ENCODE measurements around the gene RASSF1. TPM values are rescaled to one million over a fixed set of nuclear protein-coding genes. Genes with fewer than 3 reads are reported as not detected.

Gene RASSF1
- total and polyA plus RNA-seq, 2 of the 13 experiments (the other 11 are each of a cell fraction or from before 2014, with no cell fraction given): 10.2 to 27.5 TPM

DNA sequence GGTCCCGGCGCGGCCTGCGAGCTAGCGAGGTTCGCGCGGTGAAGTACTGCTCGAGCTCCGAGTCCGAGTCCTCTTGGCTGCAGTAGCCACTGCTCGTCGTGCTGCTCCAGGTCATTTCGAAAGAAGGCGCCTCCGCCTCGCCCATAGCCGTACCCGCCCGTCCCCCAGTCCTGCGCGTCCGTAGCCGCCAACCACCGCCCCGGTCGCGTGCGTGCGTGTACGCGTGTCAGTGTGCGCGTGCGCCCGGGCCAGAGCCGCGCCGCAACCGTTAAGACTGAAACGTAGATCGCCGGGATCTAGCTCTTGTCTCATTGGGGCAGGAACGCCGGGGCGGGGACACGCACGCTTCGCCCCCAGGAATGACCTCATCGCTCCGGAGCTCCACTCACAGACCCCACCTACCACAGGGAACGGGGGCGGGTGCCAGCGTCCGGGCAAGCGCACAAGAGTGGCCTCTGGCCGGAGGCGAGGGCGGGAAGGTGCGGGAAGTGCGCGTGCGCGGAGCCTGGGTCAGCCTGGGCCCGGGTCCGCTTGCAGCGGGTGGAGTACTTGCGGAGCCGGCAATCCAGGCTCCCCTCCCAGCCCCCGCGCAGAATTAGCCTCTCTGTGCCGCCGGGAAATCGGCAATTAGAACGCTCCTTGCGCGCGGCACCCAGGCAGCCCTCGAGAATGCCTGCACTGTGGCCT lies 3.3 kb downstream of the RASSF1 start (continued):
- TF ChIP-seq, protein P1, sequence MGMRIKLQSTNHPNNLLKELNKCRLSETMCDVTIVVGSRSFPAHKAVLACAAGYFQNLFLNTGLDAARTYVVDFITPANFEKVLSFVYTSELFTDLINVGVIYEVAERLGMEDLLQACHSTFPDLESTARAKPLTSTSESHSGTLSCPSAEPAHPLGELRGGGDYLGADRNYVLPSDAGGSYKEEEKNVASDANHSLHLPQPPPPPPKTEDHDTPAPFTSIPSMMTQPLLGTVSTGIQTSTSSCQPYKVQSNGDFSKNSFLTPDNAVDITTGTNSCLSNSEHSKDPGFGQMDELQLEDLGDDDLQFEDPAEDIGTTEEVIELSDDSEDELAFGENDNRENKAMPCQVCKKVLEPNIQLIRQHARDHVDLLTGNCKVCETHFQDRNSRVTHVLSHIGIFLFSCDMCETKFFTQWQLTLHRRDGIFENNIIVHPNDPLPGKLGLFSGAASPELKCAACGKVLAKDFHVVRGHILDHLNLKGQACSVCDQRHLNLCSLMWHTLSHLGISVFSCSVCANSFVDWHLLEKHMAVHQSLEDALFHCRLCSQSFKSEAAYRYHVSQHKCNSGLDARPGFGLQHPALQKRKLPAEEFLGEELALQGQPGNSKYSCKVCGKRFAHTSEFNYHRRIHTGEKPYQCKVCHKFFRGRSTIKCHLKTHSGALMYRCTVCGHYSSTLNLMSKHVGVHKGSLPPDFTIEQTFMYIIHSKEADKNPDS (CRISPR knock-in tag; IDR thresholded peaks at IDR 0.05): peak; percentile 80; the same call in 1 of the 2 replicates
- TF ChIP-seq ZNF30 (CRISPR knock-in tag; IDR thresholded peaks at IDR 0.05) (peak; percentile 52; the same call in 1 of the 2 replicates), CSRNP1 (CRISPR knock-in tag; IDR thresholded peaks at IDR 0.05) (peak; percentile 84), TCF12 (IDR thresholded peaks at IDR 0.05) (no peak), TCF12 (CRISPR knock-in tag; IDR thresholded peaks at IDR 0.05) (0 out of 2 replicates have a peak, but pooled peaks have one; percentile 71), SNAPC2 (CRISPR knock-in tag; IDR thresholded peaks at IDR 0.05) (peak; percentile 72; the same call in 1 of the 2 replicates), HNRNPUL1 (IDR thresholded peaks at IDR 0.05; ENCODE audit: low read depth, low read length) (0 out of 2 replicates have a peak, but pooled peaks have one; percentile 42), ZSCAN30 (CRISPR knock-in tag; IDR thresholded peaks at IDR 0.05) (no peak), ZNF136 (CRISPR knock-in tag; IDR thresholded peaks at IDR 0.05; ENCODE audit: low read depth) (peak; percentile 62; the same call in 1 of the 2 replicates), GMEB2 (CRISPR knock-in tag; IDR thresholded peaks at IDR 0.05; ENCODE audit: low read depth) (peak; percentile 86), ZNF552 (CRISPR knock-in tag; IDR thresholded peaks at IDR 0.05; ENCODE audit: borderline replicate concordance) (peak; percentile 60; the same call in 1 of the 2 replicates), ATF5 (CRISPR knock-in tag; IDR thresholded peaks at IDR 0.05; ENCODE audit: low read depth) (no peak), ZNF34 (CRISPR knock-in tag; IDR thresholded peaks at IDR 0.05; ENCODE audit: borderline replicate concordance) (0 out of 2 replicates have a peak, but pooled peaks have one; percentile 66)
- TF ChIP-seq, protein P2, sequence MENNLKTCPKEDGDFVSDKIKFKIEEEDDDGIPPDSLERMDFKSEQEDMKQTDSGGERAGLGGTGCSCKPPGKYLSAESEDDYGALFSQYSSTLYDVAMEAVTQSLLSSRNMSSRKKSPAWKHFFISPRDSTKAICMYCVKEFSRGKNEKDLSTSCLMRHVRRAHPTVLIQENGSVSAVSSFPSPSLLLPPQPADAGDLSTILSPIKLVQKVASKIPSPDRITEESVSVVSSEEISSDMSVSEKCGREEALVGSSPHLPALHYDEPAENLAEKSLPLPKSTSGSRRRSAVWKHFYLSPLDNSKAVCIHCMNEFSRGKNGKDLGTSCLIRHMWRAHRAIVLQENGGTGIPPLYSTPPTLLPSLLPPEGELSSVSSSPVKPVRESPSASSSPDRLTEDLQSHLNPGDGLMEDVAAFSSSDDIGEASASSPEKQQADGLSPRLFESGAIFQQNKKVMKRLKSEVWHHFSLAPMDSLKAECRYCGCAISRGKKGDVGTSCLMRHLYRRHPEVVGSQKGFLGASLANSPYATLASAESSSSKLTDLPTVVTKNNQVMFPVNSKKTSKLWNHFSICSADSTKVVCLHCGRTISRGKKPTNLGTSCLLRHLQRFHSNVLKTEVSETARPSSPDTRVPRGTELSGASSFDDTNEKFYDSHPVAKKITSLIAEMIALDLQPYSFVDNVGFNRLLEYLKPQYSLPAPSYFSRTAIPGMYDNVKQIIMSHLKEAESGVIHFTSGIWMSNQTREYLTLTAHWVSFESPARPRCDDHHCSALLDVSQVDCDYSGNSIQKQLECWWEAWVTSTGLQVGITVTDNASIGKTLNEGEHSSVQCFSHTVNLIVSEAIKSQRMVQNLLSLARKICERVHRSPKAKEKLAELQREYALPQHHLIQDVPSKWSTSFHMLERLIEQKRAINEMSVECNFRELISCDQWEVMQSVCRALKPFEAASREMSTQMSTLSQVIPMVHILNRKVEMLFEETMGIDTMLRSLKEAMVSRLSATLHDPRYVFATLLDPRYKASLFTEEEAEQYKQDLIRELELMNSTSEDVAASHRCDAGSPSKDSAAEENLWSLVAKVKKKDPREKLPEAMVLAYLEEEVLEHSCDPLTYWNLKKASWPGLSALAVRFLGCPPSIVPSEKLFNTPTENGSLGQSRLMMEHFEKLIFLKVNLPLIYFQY (CRISPR knock-in tag; IDR thresholded peaks at IDR 0.05; ENCODE audit: borderline replicate concordance): peak; percentile 14; the same call in 1 of the 2 replicates
- TF ChIP-seq, protein P3, sequence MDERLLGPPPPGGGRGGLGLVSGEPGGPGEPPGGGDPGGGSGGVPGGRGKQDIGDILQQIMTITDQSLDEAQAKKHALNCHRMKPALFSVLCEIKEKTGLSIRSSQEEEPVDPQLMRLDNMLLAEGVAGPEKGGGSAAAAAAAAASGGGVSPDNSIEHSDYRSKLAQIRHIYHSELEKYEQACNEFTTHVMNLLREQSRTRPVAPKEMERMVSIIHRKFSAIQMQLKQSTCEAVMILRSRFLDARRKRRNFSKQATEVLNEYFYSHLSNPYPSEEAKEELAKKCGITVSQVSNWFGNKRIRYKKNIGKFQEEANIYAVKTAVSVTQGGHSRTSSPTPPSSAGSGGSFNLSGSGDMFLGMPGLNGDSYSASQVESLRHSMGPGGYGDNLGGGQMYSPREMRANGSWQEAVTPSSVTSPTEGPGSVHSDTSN (CRISPR knock-in tag; IDR thresholded peaks at IDR 0.05): no peak
